Panc1 (cell line): Measurements from ENCODE around the gene NPDC1. TPM values are rescaled to one million over a fixed set of nuclear protein-coding genes. Genes with fewer than 3 reads are reported as not detected.

Experiments
- ATAC-seq: fragments of 200-7000 bp; cut with Tn5 transposase; 2 replicates; pipeline ENCODE4 v1.9.1; 2020; ENCODE audit warnings: mild to moderate bottlenecking, moderate library complexity
- BruUV-seq: library from RNA; stranded (reverse); fragments of 400-500 nt; replicated peaks from 2 replicates; lab custom pipeline; 2021; lab: Mats Ljungman, UMichigan
- CTCF ChIA-PET: fragments of 300-600 bp; sonication (Branson Sonifier 250); formaldehyde crosslinking; loops from one replicate; lab custom pipeline; 2022; ENCODE audit warnings: antibody characterized with exemption; lab: Charles Lee
- POLR2A ChIA-PET: fragments of 300-600 bp; sonication (Branson Sonifier 250); formaldehyde crosslinking; loops from one replicate; lab custom pipeline; 2022; ENCODE audit warnings: antibody characterized with exemption; lab: Charles Lee
- DNase-seq: peaks from one replicate; pipeline ENCODE4 v3.0.0-alpha.2; 2010; ENCODE audit warnings: low read depth, low spot score
- H3K27ac ChIP-seq: 2 replicates; pipeline ENCODE4 v1.5.1; 2011; ENCODE audit warnings: mild to moderate bottlenecking, low read length, inconsistent platforms
- H3K27me3 ChIP-seq: fragments of 200-500 bp; sonication (Bioruptor generic); 2 replicates; pipeline ENCODE4 v1.6.0; 2014; ENCODE audit warnings: low read length, inconsistent platforms; ENCODE audit not compliant: control insufficient read depth, insufficient read depth
- H3K36me3 ChIP-seq: fragments of 200-500 bp; sonication (Bioruptor generic); 2 replicates; pipeline ENCODE4 v1.5.1; 2014; ENCODE audit warnings: inconsistent platforms, mild to moderate bottlenecking, low read length, moderate library complexity; ENCODE audit not compliant: control insufficient read depth, insufficient read depth
- H3K4me1 ChIP-seq: 2 replicates; pipeline ENCODE4 v1.5.1; 2011; ENCODE audit warnings: inconsistent platforms, mild to moderate bottlenecking, low read length, moderate library complexity; ENCODE audit not compliant: control insufficient read depth, insufficient read depth
- H3K4me3 ChIP-seq, 2 experiments: 2 replicates each; pipeline ENCODE4 v1.5.1; 2011 to 2012; ENCODE audit warnings: low read depth in 2 of 2, low read length in 2 of 2, mild to moderate bottlenecking in 2 of 2, inconsistent platforms in 1 of 2, moderate library complexity in 1 of 2
- H3K9me3 ChIP-seq: fragments of 200-500 bp; sonication (Bioruptor generic); 2 replicates; pipeline ENCODE4 v1.5.1; 2014; ENCODE audit warnings: low read depth, mild to moderate bottlenecking, inconsistent platforms, low read length, moderate library complexity; ENCODE audit not compliant: control insufficient read depth, insufficient read depth
- CTCF ChIP-seq: fragments of 450-650 bp; IDR thresholded peaks from 2 replicates; pipeline ENCODE4 v1.5.1; 2017; ENCODE audit warnings: mild to moderate bottlenecking
- POLR2AphosphoS5 ChIP-seq: IDR thresholded peaks from 2 replicates; pipeline ENCODE4 v1.6.1; 2012; ENCODE audit warnings: mild to moderate bottlenecking, low read depth, low read length, moderate library complexity
- REST ChIP-seq, 2 experiments: IDR thresholded peaks; 2 replicates each; pipeline ENCODE4 v1.6.1; 2011 to 2012; ENCODE audit warnings: low read depth in 2 of 2, control low read depth in 1 of 2, low read length in 1 of 2, mild to moderate bottlenecking in 1 of 2, moderate library complexity in 1 of 2; ENCODE audit not compliant: insufficient read depth in 1 of 2
- SIN3A ChIP-seq: IDR thresholded peaks from 2 replicates; pipeline ENCODE4 v1.6.1; 2012; ENCODE audit warnings: low read depth, mild to moderate bottlenecking, low read length, moderate library complexity, borderline replicate concordance; ENCODE audit not compliant: insufficient read depth
- TCF7L2 ChIP-seq: IDR thresholded peaks from 2 replicates; pipeline ENCODE4 v1.6.1; 2011; ENCODE audit warnings: mild to moderate bottlenecking, low read depth, low read length, inconsistent platforms
- in situ Hi-C: cut with HindIII; loops from 2 replicates; pipeline ENCODE4 v1.10.0; 2016; ENCODE audit warnings: low sequenced_read_pairs, low pct_unique_long_range_greater_than_20kb
- intact Hi-C: fragments of 100-400 bp; cut with micrococcal nuclease; formaldehyde crosslinking; loops from one replicate; pipeline ENCODE4 v1.10.0; 2022; ENCODE audit not compliant: unreplicated experiment
- total RNA-seq: library from RNA; stranded (reverse); gene quantifications from one replicate; pipeline ENCODE4 v1.2.1, GENCODE V29; 2021; ENCODE audit not compliant: unreplicated experiment

Gene NPDC1
- total RNA-seq, 1 experiment from 2014 or later, result 43.5 TPM

- Histone ChIP-seq H3K4me3 (peak overlapping the region; percentile 54 to 57), H3K27me3 (no peaks in the 10 kb centered on the region), H3K36me3 (no peaks in the 10 kb centered on the region; the same call in 1 of the 2 replicates), H3K4me1 (peaks cover 6% of the 10 kb centered on the region), H3K27ac (peak overlapping the region; percentile 44; the same call in 1 of the 2 replicates), H3K9me3 (no peaks in the 10 kb centered on the region)
- no TSS peak for BruUV-seq
- DNase-seq (no peak), ATAC-seq (peak; percentile 45)
- POLR2A ChIA-PET, result no interaction called here
- intact Hi-C loops, result no loop called here
- CTCF ChIA-PET, result no interaction called here
- TF ChIP-seq TCF7L2 (no peak), CTCF (no peak), POLR2AphosphoS5 (no peak), SIN3A (no peak), REST (IDR thresholded peaks at IDR 0.05; ENCODE audit: insufficient read depth in 1 of 2, low read depth in 2 of 2, low read length in 1 of 2) (no peak)
- in situ Hi-C loops, result no loop called here
Observed at GRCh38 chr9:137077758-137078693, 32.0 kb upstream of the NPDC1 start.

GRCh38 chr9:137077010-137077747 is 31.2 kb upstream of the NPDC1 start, which contains the start of gene UAP1L1:
Gene UAP1L1 (plus strand): TSS chr9:137077517. CDS start chr9:137077533, 16 bp downstream.
- TF ChIP-seq SIN3A, result 0 out of 2 replicates have a peak, but pooled peaks have one; percentile 38
- no peak for TF ChIP-seq TCF7L2
- ChIA-PET CTCF (interaction anchor here (0.6 to 1.2 kb wide), 2 partner anchors 9 to 45 kb away, joined by 5 to 8 read pairs; partner anchors contain the start of gene FUT7), POLR2A (no interaction called here)
- Histone ChIP-seq H3K4me1 (0 out of 2 replicates have a peak, but pooled peaks cover 2% of the 10 kb centered on the region), H3K27me3 (no peaks in the 10 kb centered on the region), H3K9me3 (no peaks in the 10 kb centered on the region), H3K4me3 (peak within 1 kb of the TSS; percentile 54 to 57), H3K36me3 (no peaks in the 10 kb centered on the region; the same call in 1 of the 2 replicates), H3K27ac (peak within 1 kb of the TSS; percentile 59)
- no TSS peak for BruUV-seq
- in situ Hi-C loops, result no loop called here
- intact Hi-C loops, result no loop called here
- DNase-seq (no peak), ATAC-seq (peak; percentile 82)
